SK-N-SH (cell line): ENCODE results near the gene LAGE3. TPM values are rescaled to one million over a fixed set of nuclear protein-coding genes. Genes with fewer than 3 reads are reported as not detected.
"Not testable (repeated sequence)": the region's sequence is repeated elsewhere in the genome, so short reads cannot be mapped to it uniquely, and the experiment has no call there.

ENCODE experiments used
- CTCF ChIA-PET: fragments of 300-600, 350-600 bp; formaldehyde crosslinking; extraction: SDS; loops from one replicate; lab custom pipeline; 2021; lab: Yijun Ruan, JAX
- POLR2A ChIA-PET: fragments of 350-600 bp; sonication (Branson Sonifier 250); formaldehyde crosslinking; extraction: SDS; loops from one replicate; lab custom pipeline; 2020; ENCODE audit warnings: antibody characterized with exemption, inconsistent platforms; lab: Yijun Ruan, JAX
- DNase-seq: peaks from one replicate; pipeline ENCODE4 v3.0.0; 2012
- H2AFZ ChIP-seq: fragments of 200-600 bp; sonication (generic); 2 replicates; pipeline ENCODE4 v1.8.1; 2016; ENCODE audit warnings: antibody characterized with exemption, mild to moderate bottlenecking, low read depth
- H3F3A ChIP-seq: fragments of 200-600 bp; sonication (generic); replicated peaks from 2 replicates; pipeline ENCODE3; 2016; ENCODE audit warnings: antibody characterized with exemption, mild to moderate bottlenecking; ENCODE audit not compliant: insufficient read depth
- H3K27ac ChIP-seq, 2 experiments: fragments of 200-500 bp in 1 of 2; fragments of 200-600 bp in 1 of 2; sonication (Bioruptor generic) in 1 of 2; sonication (generic), shearing (Covaris generic) in 1 of 2; 2 replicates each; pipeline versions ENCODE4 v1.5.1 to v1.6.1; 2014 to 2016; ENCODE audit warnings: low read depth in 2 of 2, inconsistent platforms in 1 of 2, low read length in 1 of 2, mild to moderate bottlenecking in 1 of 2, mixed read lengths in 1 of 2
- H3K27me3 ChIP-seq: fragments of 200-600 bp; sonication (generic), shearing (Covaris generic); 2 replicates; pipeline ENCODE4 v1.6.1; 2016; ENCODE audit warnings: mixed run types; ENCODE audit not compliant: insufficient read depth
- H3K36me3 ChIP-seq, 2 experiments: fragments of 200-500 bp in 1 of 2; fragments of 200-600 bp in 1 of 2; sonication (Bioruptor generic) in 1 of 2; sonication (generic) in 1 of 2; replicated peaks in 1 of 2; 2 replicates each; pipeline versions ENCODE3 to v1.5.1; 2014 to 2016; ENCODE audit warnings: low read length in 1 of 2, mild to moderate bottlenecking in 1 of 2; ENCODE audit not compliant: insufficient read depth in 2 of 2, control insufficient read depth in 1 of 2
- H3K4me1 ChIP-seq, 2 experiments: fragments of 200-500 bp in 1 of 2; fragments of 200-600 bp in 1 of 2; sonication (Bioruptor generic) in 1 of 2; sonication (generic), shearing (Covaris generic) in 1 of 2; 2 replicates each; pipeline versions ENCODE4 v1.5.1 to v1.6.1; 2014 to 2016; ENCODE audit warnings: low read depth in 1 of 2, low read length in 1 of 2, mixed run types in 1 of 2; ENCODE audit not compliant: insufficient read depth in 2 of 2, control insufficient read depth in 1 of 2
- H3K4me2 ChIP-seq: fragments of 200-600 bp; sonication (generic), shearing (Covaris generic); 2 replicates; pipeline ENCODE4 v1.6.1; 2017; ENCODE audit warnings: mixed run types
- H3K4me3 ChIP-seq, 2 experiments: fragments of 200-500 bp in 1 of 2; fragments of 200-600 bp in 1 of 2; sonication (Bioruptor generic) in 1 of 2; sonication (generic), shearing (Covaris generic) in 1 of 2; 2 replicates each; pipeline versions ENCODE4 v1.5.1 to v1.8.1; 2014 to 2016; ENCODE audit warnings: low read depth in 2 of 2, inconsistent platforms in 1 of 2, low read length in 1 of 2, mild to moderate bottlenecking in 1 of 2, mixed read lengths in 1 of 2, moderate library complexity in 1 of 2
- H3K79me2 ChIP-seq: fragments of 200-600 bp; sonication (generic); 2 replicates; pipeline ENCODE4 v1.8.1; 2017; ENCODE audit warnings: mild to moderate bottlenecking; ENCODE audit not compliant: insufficient read depth
- H3K9ac ChIP-seq: fragments of 200-600 bp; sonication (generic); 2 replicates; pipeline ENCODE4 v1.6.1; 2017; ENCODE audit warnings: mixed run types
- H3K9me2 ChIP-seq: fragments of 200-600 bp; sonication (generic); 2 replicates; pipeline ENCODE4 v1.6.1; 2017; ENCODE audit warnings: mixed run types
- H3K9me3 ChIP-seq: fragments of 200-600 bp; sonication (generic); 2 replicates; pipeline ENCODE4 v1.6.1; 2017; ENCODE audit warnings: mixed run types, mild to moderate bottlenecking, moderate library complexity
- H4K20me1 ChIP-seq: fragments of 200-600 bp; sonication (generic); 2 replicates; pipeline ENCODE4 v1.6.1; 2017; ENCODE audit warnings: mild to moderate bottlenecking, mixed run types; ENCODE audit not compliant: insufficient read depth
- ELF1 ChIP-seq: IDR thresholded peaks from 2 replicates; pipeline ENCODE4 v1.4.0; 2012
- EP300 ChIP-seq, 2 experiments: IDR thresholded peaks; 2 replicates each; pipeline versions ENCODE4 v1.4.0 to v1.6.1; 2012; ENCODE audit warnings: borderline replicate concordance in 1 of 2, low read depth in 1 of 2, low read length in 1 of 2
- EZH2phosphoT487 ChIP-seq: fragments of 200-600 bp; sonication (generic); IDR thresholded peaks from 2 replicates; pipeline ENCODE4 v1.6.1; 2017; ENCODE audit warnings: low read depth, mixed run types, mild to moderate bottlenecking, antibody characterized with exemption, moderate library complexity, borderline replicate concordance
- FOSL2 ChIP-seq: IDR thresholded peaks from 2 replicates; pipeline ENCODE4 v1.4.0; 2012; ENCODE audit warnings: low read depth, mild to moderate bottlenecking, moderate library complexity, borderline replicate concordance
- GABPA ChIP-seq: IDR thresholded peaks from 2 replicates; pipeline ENCODE4 v1.4.0; 2012; ENCODE audit warnings: low read depth, mild to moderate bottlenecking
- IRF3 ChIP-seq: fragments of 150-350 bp; IDR thresholded peaks from 2 replicates; pipeline ENCODE4 v1.6.1; 2016; ENCODE audit warnings: mild to moderate bottlenecking, low read depth, low read length
- PBX3 ChIP-seq: IDR thresholded peaks from 2 replicates; pipeline ENCODE4; 2012
- SIN3A ChIP-seq: IDR thresholded peaks from 2 replicates; pipeline ENCODE4 v1.6.1; 2012; ENCODE audit warnings: low read depth, mild to moderate bottlenecking, low read length, moderate library complexity, borderline replicate concordance
- SMC3 ChIP-seq: IDR thresholded peaks from 2 replicates; pipeline ENCODE4 v1.6.1; 2012; ENCODE audit warnings: low read depth, low read length, improper control_type of control experiment
- TCF12 ChIP-seq: IDR thresholded peaks from 2 replicates; pipeline ENCODE4 v1.4.0; 2012
- USF2 ChIP-seq: fragments of 150-350 bp; IDR thresholded peaks from 2 replicates; pipeline ENCODE4 v1.6.1; 2017; ENCODE audit warnings: antibody characterized with exemption, low read length, low read depth, borderline replicate concordance
- WGBS: methylation state at CpG from one replicate; pipeline ENCODE4 v1.1.6; 2017; ENCODE audit warnings: low lambda C conversion rate; 5-methylcytosine and 5-hydroxymethylcytosine counted together
- polyA plus RNA-seq, 3 experiments: library from polyadenylated mRNA; depleted of rRNA; stranded (reverse); fragments of >200 nt; gene quantifications; 2 replicates each; pipeline ENCODE4 v1.2.3, GENCODE V29; 2012

LAGE3 gene
- polyA plus RNA-seq, 1 of the 3 experiments (the other 2 are of a cell fraction) = 37.2 TPM

GRCh38 chrX:154505734-154506133 is 26.7 kb upstream of the LAGE3 start:
- peak overlapping the region in 1 of 2 experiments; percentile 19; a peak in 2 of 4 replicates for H3K27ac ChIP-seq
- H3K36me3 ChIP-seq = no peaks in the 10 kb centered on the region
- H3K4me1 ChIP-seq = no peaks in the 10 kb centered on the region
- no peaks in the 10 kb centered on the region for H3K9me3 ChIP-seq
- 11% methylated on average over 6 of the region's 12 CpGs for WGBS
- no peak overlapping the region for H3K9ac ChIP-seq
- TF ChIP-seq IRF3 (no peak), GABPA (no peak), TCF12 (no peak), SMC3 (no peak)
- TF ChIP-seq, all 33 proteins: peak for 0
- Histone ChIP-seq H4K20me1 (no peaks in the 10 kb centered on the region), H3K9me2 (no peaks in the 10 kb centered on the region), H3K79me2 (no peaks in the 10 kb centered on the region), H3K4me2 (no peak overlapping the region; the same call in 1 of the 2 replicates), H3K27me3 (peaks cover 6% of the 10 kb centered on the region; the same call in 1 of the 2 replicates), H3F3A (no peaks in the 10 kb centered on the region), H3K4me3 (no peak overlapping the region), H2AFZ (no peak overlapping the region)
- POLR2A ChIA-PET = no interaction called here
- CTCF ChIA-PET = no interaction called here
- DNase-seq = no peak

- no peak overlapping the region for H3K4me2 ChIP-seq
- H3K27me3 ChIP-seq = peaks cover 6% of the 10 kb centered on the region; the same call in 1 of the 2 replicates
- no peak overlapping the region for H3K9ac ChIP-seq
- 18% methylated on average over 3 of the region's 3 CpGs for WGBS
- H3K9me2 ChIP-seq = no peaks in the 10 kb centered on the region
- H3K4me1 ChIP-seq = no peaks in the 10 kb centered on the region
- no peaks in the 10 kb centered on the region for H3K79me2 ChIP-seq
- no peak overlapping the region for H2AFZ ChIP-seq
- H3K4me3 ChIP-seq = no peak overlapping the region
- no peaks in the 10 kb centered on the region for H3F3A ChIP-seq
- POLR2A ChIA-PET = no interaction called here
- no peaks in the 10 kb centered on the region for H3K36me3 ChIP-seq
- H3K27ac ChIP-seq = no peak overlapping the region
- no peak for DNase-seq
- no peaks in the 10 kb centered on the region for H4K20me1 ChIP-seq
- CTCF ChIA-PET = no interaction called here
- no peak for TF ChIP-seq TCF12
- TF ChIP-seq USF2 = no peak
- TF ChIP-seq ELF1 = no peak
- no peak for TF ChIP-seq EP300 (IDR thresholded peaks at IDR 0.05; ENCODE audit: borderline replicate concordance in 1 of 2, low read depth in 1 of 2, low read length in 1 of 2)
- TF ChIP-seq PBX3 = no peak
- TF ChIP-seq SIN3A = no peak
- no peaks in the 10 kb centered on the region for H3K9me3 ChIP-seq
Measured at GRCh38 chrX:154502989-154503388, 23.9 kb upstream of the LAGE3 start.

- H3K4me2 ChIP-seq = no peak overlapping the region
- WGBS = 76% methylated on average over 8 of the region's 8 CpGs
- H3K9me3 ChIP-seq = no peaks in the 10 kb centered on the region
- ChIA-PET CTCF (no interaction called here), POLR2A (no interaction called here)
- H3K79me2 ChIP-seq = no peaks in the 10 kb centered on the region
- no peak overlapping the region for H3K4me3 ChIP-seq
- H3K36me3 ChIP-seq = no peaks in the 10 kb centered on the region
- peaks cover 11% of the 10 kb centered on the region for H3K27me3 ChIP-seq
- no peaks in the 10 kb centered on the region for H3F3A ChIP-seq
- TF ChIP-seq IRF3 = no peak
- no peak for TF ChIP-seq EZH2phosphoT487
- no peak for TF ChIP-seq FOSL2
- H4K20me1 ChIP-seq = no peaks in the 10 kb centered on the region
- no peaks in the 10 kb centered on the region for H3K9me2 ChIP-seq
- H3K4me1 ChIP-seq = no peaks in the 10 kb centered on the region
- no peak for DNase-seq
- no peak overlapping the region for H2AFZ ChIP-seq
- no peak overlapping the region for H3K9ac ChIP-seq
- H3K27ac ChIP-seq = no peak overlapping the region
Measured at GRCh38 chrX:154502098-154502497, 23.0 kb upstream of the LAGE3 start.

- H2AFZ ChIP-seq, H3K4me2 ChIP-seq, H3K36me3 ChIP-seq, H3K4me3 ChIP-seq, DNase-seq, H3K9ac ChIP-seq, H3F3A ChIP-seq, H3K4me1 ChIP-seq, H3K9me2 ChIP-seq, H3K79me2 ChIP-seq, CTCF ChIA-PET, H3K27ac ChIP-seq, H3K9me3 ChIP-seq, H4K20me1 ChIP-seq, POLR2A ChIA-PET: not testable (repeated sequence)
- H3K27me3 ChIP-seq = peaks cover 11% of the 10 kb centered on the region
- WGBS = 62% methylated on average over 7 of the region's 7 CpGs
Measured at GRCh38 chrX:154501423-154501822, 22.3 kb upstream of the LAGE3 start.
